Stomach (tissue), 9 donors: ENCODE measurements around the gene NRROS. TPM values are rescaled to one million over a fixed set of nuclear protein-coding genes. Genes with fewer than 3 reads are reported as not detected.

Experiments used
- DNase-seq, 2 donors: peaks; one replicate each; pipeline versions ENCODE4 v3.0.0 to v3.0.0-alpha.2; 2013 to 2019
- H3K27ac ChIP-seq, 5 donors: fragments of 200-600 bp in 4 of 5; sonication (generic) in 4 of 5; one replicate each; pipeline ENCODE4 v1.5.1; 2013 to 2019; ENCODE audit warnings: mild to moderate bottlenecking in 1 of 5, moderate library complexity in 1 of 5
- H3K27me3 ChIP-seq, 3 donors: fragments of 200-600 bp; sonication (generic); one replicate each; pipeline ENCODE4 v1.5.1; 2017 to 2019; ENCODE audit warnings: mixed run types in 1 of 3
- H3K36me3 ChIP-seq, 4 donors: fragments of 200-600 bp; sonication (generic); 1 replicate in 3 of 4; 2 replicates in 1 of 4; pipeline ENCODE4 v1.5.1; 2016 to 2019
- H3K4me1 ChIP-seq, 4 donors: fragments of 200-600 bp; sonication (generic); one replicate each; pipeline ENCODE4 v1.5.1; 2016 to 2019
- H3K4me3 ChIP-seq, 4 donors: fragments of 200-600 bp; sonication (generic) in 3 of 4; one replicate each; pipeline ENCODE4 v1.5.1; 2016 to 2019; ENCODE audit warnings: mild to moderate bottlenecking in 1 of 4
- H3K9me3 ChIP-seq, 4 donors: fragments of 200-600 bp; sonication (generic); one replicate each; pipeline ENCODE4 v1.5.1; 2016 to 2019
- CTCF ChIP-seq, 7 experiments: fragments of 450-650 bp in 4 of 7; fragments of 200-600 bp in 3 of 7; sonication (generic) in 3 of 7; IDR thresholded peaks; one replicate each; pipeline ENCODE4 v1.5.1; 2016 to 2019; ENCODE audit warnings: antibody characterized with exemption in 7 of 7, control low read depth in 2 of 7, mild to moderate bottlenecking in 1 of 7
- EP300 ChIP-seq: sonication (generic); formaldehyde crosslinking; IDR thresholded peaks from one replicate; pipeline ENCODE4 v1.6.1; 2017; ENCODE audit warnings: antibody characterized with exemption
- POLR2A ChIP-seq, 4 donors: fragments of 450-650 bp; IDR thresholded peaks; one replicate each; pipeline ENCODE4 v1.6.1; 2016; ENCODE audit warnings: antibody characterized with exemption in 4 of 4, control low read depth in 2 of 4, mild to moderate bottlenecking in 1 of 4, moderate library complexity in 1 of 4
- POLR2AphosphoS5 ChIP-seq, 3 donors: sonication (generic); formaldehyde crosslinking; IDR thresholded peaks; one replicate each; pipeline ENCODE4 v1.6.1; 2016; ENCODE audit warnings: antibody characterized with exemption in 3 of 3
- WGBS, 5 donors: extraction: QIAGEN DNeasy Blood & Tissue Kit in 3 of 5; methylation state at CpG; one replicate each; pipeline versions ENCODE4 v1.1.5 to v1.1.7; 2013 to 2018; 5-methylcytosine and 5-hydroxymethylcytosine counted together
- intact Hi-C: fragments of 100-400 bp; cut with DNase I; formaldehyde crosslinking; loops from one replicate; pipeline ENCODE4 v1.15.1; 2023; ENCODE audit warnings: low total_unique reads
- polyA plus RNA-seq, 3 donors: library from polyadenylated mRNA; stranded (reverse); fragments of 200-250 nt; gene quantifications; one replicate each; pipeline ENCODE4 v1.2.3, GENCODE V29; 2013
- total RNA-seq, 5 donors: library from RNA; depleted of rRNA; stranded (reverse); fragments of >200 nt; gene quantifications; one replicate each; pipeline versions ENCODE4 v1.1.0 to v1.2.3, GENCODE V29; 2014 to 2016
- donor health status: healthy with polysubstance abuse.
- donor health status: Bipolar disorder and iron deficiency.
- donor health status: healthy.

The NRROS gene
- total and polyA plus RNA-seq, 8 donors = 0.45 to 5.5 (median 1.4) TPM; not detected in 1

GRCh38 chr3:196599734-196600128 lies 39.8 kb upstream of the NRROS start:
- peaks cover 0 to 9% (median 3%) of the 10 kb centered on the region in 4 donors for H3K4me1 ChIP-seq
- no peak overlapping the region for H3K4me3 ChIP-seq
- H3K9me3 ChIP-seq = no peaks in the 10 kb centered on the region
- 56 to 76% (median 64%) methylated on average over 5 of the region's 5 CpGs for WGBS, 5 donors
- H3K27ac ChIP-seq = no peak overlapping the region
- DNase-seq = no peak
- peaks cover 0 to 2% (median 0%) of the 10 kb centered on the region in 3 donors for H3K27me3 ChIP-seq
- H3K36me3 ChIP-seq = no peaks in the 10 kb centered on the region
- intact Hi-C loops = no loop called here
- no peak for TF ChIP-seq CTCF (IDR thresholded peaks at IDR 0.05)
- TF ChIP-seq POLR2A (IDR thresholded peaks at IDR 0.05) = no peak
- no peak for TF ChIP-seq EP300
- no peak for TF ChIP-seq POLR2AphosphoS5 (IDR thresholded peaks at IDR 0.05)

GRCh38 chr3:196600359-196600758 lies 39.1 kb upstream of the NRROS start:
- H3K4me1 ChIP-seq = peaks cover 0 to 9% (median 3%) of the 10 kb centered on the region in 4 donors
- TF ChIP-seq POLR2AphosphoS5 (IDR thresholded peaks at IDR 0.05) (no peak), CTCF (IDR thresholded peaks at IDR 0.05) (no peak), EP300 (no peak), POLR2A (IDR thresholded peaks at IDR 0.05) (no peak)
- no peaks in the 10 kb centered on the region for H3K36me3 ChIP-seq
- H3K4me3 ChIP-seq = no peak overlapping the region
- DNase-seq = no peak
- WGBS, 5 donors = 86 to 91% (median 90%) methylated on average over 7 of the region's 7 CpGs
- peaks cover 0 to 3% (median 0%) of the 10 kb centered on the region in 3 donors for H3K27me3 ChIP-seq
- intact Hi-C loops = no loop called here
- H3K9me3 ChIP-seq = no peaks in the 10 kb centered on the region
- H3K27ac ChIP-seq = peak overlapping the region in 1 of 5 donors; percentile 51

- Histone ChIP-seq H3K9me3 (no peaks in the 10 kb centered on the region), H3K27me3 (peaks cover 0 to 5% (median 0%) of the 10 kb centered on the region in 3 donors), H3K4me3 (no peak overlapping the region), H3K4me1 (peaks cover 0 to 9% (median 3%) of the 10 kb centered on the region in 4 donors), H3K27ac (no peak overlapping the region), H3K36me3 (no peaks in the 10 kb centered on the region)
- WGBS, 5 donors = 90 to 96% (median 93%) methylated on average over 6 of the region's 6 CpGs
- TF ChIP-seq CTCF (IDR thresholded peaks at IDR 0.05) (no peak), POLR2A (IDR thresholded peaks at IDR 0.05) (no peak), POLR2AphosphoS5 (IDR thresholded peaks at IDR 0.05) (no peak), EP300 (no peak)
- intact Hi-C loops = no loop called here
- no peak for DNase-seq
Measured at GRCh38 chr3:196602673-196603072, 36.8 kb upstream of the NRROS start.

GRCh38 chr3:196603683-196604082 lies 35.8 kb upstream of the NRROS start:
- H3K36me3 ChIP-seq = no peaks in the 10 kb centered on the region
- no peaks in the 10 kb centered on the region for H3K9me3 ChIP-seq
- WGBS, 5 donors = 44 to 65% (median 55%) methylated on average over 7 of the region's 7 CpGs
- H3K27me3 ChIP-seq = peaks cover 0 to 5% (median 0%) of the 10 kb centered on the region in 3 donors
- DNase-seq = no peak
- intact Hi-C loops = no loop called here
- TF ChIP-seq POLR2AphosphoS5 (IDR thresholded peaks at IDR 0.05) (no peak), POLR2A (IDR thresholded peaks at IDR 0.05) (no peak), EP300 (no peak), CTCF (IDR thresholded peaks at IDR 0.05) (no peak)
- no peak overlapping the region for H3K4me3 ChIP-seq
- peaks cover 0 to 9% (median 3%) of the 10 kb centered on the region in 4 donors for H3K4me1 ChIP-seq
- no peak overlapping the region for H3K27ac ChIP-seq
